B cell (primary cell): Measurements from ENCODE around the gene REPS2.

Source experiments
- CTCF ChIP-seq: fragments of 200-600 bp; IDR thresholded peaks from one replicate; pipeline ENCODE4 v1.8.0; 2022; ENCODE audit warnings: antibody characterized with exemption, mild to moderate bottlenecking
- EZH2 ChIP-seq: IDR thresholded peaks from 2 replicates; pipeline ENCODE4 v1.6.1; 2012; ENCODE audit warnings: borderline replicate concordance, low read depth, mild to moderate bottlenecking, moderate library complexity, low read length; ENCODE audit not compliant: insufficient read depth, poor library complexity, severe bottlenecking

GRCh38 chrX:16923157-16923556 is 23.3 kb upstream of the REPS2 start:
- TF ChIP-seq CTCF: no peak
- TF ChIP-seq EZH2: no peak
